ENCODE results near the gene ABHD2.
A peak's percentile ranks its signal among the peaks of the same experiment; 100 is the strongest.
"Not testable (repeated sequence)": the region's sequence is repeated elsewhere in the genome, so short reads cannot be mapped to it uniquely, and the experiment has no call there.

Gene ABHD2

DNA sequence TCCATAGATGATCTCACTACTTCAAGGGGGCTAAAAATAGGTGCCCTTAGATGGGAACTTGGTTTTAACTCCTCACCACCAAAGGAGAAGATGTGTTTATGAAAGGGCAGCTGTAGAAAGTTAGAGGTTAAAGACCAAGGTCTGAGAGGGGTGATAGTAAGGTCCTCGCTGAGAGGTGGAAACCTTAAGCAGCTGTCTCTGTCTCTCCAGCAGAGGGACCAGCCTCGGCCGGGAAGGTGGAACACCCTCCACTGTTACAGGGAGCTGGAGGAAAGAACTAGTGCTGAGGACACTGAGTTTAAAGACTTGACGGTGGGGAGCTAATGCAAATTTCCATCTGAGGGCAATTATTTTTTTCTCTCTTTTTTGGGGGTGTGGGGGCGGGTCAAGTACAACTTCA is 142.0 kb downstream of the ABHD2 start:
- no peak for DNase-seq (ENCODE audit: low read depth)
- TF ChIP-seq, protein P1, sequence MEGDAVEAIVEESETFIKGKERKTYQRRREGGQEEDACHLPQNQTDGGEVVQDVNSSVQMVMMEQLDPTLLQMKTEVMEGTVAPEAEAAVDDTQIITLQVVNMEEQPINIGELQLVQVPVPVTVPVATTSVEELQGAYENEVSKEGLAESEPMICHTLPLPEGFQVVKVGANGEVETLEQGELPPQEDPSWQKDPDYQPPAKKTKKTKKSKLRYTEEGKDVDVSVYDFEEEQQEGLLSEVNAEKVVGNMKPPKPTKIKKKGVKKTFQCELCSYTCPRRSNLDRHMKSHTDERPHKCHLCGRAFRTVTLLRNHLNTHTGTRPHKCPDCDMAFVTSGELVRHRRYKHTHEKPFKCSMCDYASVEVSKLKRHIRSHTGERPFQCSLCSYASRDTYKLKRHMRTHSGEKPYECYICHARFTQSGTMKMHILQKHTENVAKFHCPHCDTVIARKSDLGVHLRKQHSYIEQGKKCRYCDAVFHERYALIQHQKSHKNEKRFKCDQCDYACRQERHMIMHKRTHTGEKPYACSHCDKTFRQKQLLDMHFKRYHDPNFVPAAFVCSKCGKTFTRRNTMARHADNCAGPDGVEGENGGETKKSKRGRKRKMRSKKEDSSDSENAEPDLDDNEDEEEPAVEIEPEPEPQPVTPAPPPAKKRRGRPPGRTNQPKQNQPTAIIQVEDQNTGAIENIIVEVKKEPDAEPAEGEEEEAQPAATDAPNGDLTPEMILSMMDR (IDR thresholded peaks at IDR 0.05; ENCODE audit: insufficient read depth, low read depth, low read length, missing control alignments): no peak
- H3K4me3 ChIP-seq (ENCODE audit: low read length): no peak overlapping the region

DNA sequence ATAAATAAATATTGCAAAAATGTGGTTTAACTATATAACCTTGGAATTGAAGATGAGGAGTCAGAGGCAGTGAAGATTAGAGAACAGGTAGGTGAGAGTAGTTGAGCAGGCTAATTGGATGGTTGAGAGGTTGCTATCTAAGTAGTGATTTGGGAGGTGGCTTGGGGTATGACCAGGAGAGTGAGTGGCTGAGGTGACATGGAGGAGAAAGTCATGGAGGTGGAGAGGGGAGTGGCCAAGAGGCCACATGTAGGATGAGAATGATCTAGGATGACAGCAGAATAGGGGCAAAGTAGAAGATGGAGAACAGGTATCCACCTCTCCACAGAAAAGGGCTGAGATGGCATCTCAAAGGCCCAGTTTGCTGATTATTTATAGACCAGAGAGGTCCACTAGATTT is 143.6 kb downstream of the ABHD2 start:
- no peak for DNase-seq (ENCODE audit: low read depth)
- H3K4me3 ChIP-seq (ENCODE audit: low read length): no peak overlapping the region
- TF ChIP-seq, protein P1 (IDR thresholded peaks at IDR 0.05; ENCODE audit: insufficient read depth, low read depth, low read length, missing control alignments): no peak

DNA sequence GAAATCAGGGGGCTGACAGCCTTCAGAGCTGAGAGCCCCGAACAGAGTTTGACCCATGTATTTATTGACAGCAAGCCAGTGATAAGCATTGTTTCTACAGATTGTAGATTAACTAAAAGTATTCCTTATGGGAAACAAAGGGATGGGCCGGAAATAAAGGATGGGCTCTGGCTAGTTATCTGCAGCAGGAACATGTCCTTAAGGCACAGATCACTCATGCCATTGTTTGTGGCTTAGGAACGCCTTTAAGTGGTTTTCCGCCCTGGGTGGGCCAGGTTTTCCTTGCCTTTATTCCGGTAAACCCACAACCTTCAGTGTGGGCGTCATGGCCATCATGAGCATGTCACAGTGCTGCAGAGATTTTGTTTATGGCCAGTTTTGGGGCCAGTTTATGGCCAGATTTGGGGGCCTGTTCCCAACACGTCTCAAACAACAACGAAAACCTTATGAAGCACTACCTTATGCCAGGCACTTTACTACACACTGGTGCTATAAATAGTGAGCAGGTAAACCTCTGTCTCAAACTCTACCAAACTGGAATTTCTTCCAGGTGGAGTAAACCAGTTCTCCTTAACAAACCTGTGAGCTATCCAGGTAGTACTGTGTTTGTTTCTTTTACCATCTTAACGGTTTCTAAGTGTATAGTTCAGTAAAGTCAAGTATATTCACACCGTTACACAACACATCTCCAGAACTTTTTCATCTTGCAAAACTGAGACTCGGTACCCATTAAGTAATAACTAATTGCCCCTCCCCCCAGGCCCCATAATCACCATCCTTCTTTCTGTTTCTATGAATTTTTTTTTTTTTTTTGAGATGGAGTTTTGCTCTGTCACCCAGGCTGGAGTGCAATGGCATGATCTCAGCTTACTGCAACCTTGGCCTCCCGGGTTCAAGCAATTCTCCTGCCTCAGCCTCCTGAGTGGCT is 151.9 kb downstream of the ABHD2 start:
- peak; percentile 9 for DNase-seq (ENCODE audit: low read depth)
- not testable (repeated sequence) for H3K4me3 ChIP-seq (ENCODE audit: low read length)

DNA sequence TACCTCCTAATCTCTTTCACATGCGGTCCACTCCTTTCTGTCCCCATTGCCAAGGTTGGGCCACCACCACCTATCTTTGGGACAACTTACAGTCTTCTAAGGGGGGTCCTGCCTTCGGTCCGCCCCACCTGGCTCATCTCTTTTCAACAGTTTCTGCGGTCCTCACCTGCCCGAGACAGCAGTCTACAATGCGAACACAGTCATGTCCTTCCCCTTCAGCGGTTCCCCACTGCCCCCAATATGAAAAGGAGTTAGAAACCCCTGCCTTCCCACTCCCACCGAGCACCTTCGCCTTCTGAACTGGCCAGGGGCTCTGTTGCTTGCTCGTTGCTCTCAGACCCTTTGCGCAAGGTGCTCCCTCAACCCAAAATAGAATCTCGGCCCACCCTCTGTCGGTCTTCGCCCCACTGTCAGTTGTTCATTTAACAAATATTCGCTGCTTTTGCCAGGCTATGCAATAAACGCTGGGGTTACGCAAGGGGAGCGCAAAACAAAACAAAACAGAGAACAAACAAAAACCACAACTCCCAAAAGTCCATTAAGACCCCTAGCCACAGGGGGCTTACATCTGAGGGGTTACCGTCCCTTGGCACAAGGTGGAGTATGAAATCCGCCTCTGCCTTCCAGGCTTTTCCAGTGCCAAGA is 154.9 kb downstream of the ABHD2 start:
- TF ChIP-seq, protein P1 (IDR thresholded peaks at IDR 0.05; ENCODE audit: insufficient read depth, low read depth, low read length, missing control alignments): no peak
- H3K4me3 ChIP-seq (ENCODE audit: low read length): peak overlapping the region; percentile 94
- no peak for DNase-seq (ENCODE audit: low read depth)

DNA sequence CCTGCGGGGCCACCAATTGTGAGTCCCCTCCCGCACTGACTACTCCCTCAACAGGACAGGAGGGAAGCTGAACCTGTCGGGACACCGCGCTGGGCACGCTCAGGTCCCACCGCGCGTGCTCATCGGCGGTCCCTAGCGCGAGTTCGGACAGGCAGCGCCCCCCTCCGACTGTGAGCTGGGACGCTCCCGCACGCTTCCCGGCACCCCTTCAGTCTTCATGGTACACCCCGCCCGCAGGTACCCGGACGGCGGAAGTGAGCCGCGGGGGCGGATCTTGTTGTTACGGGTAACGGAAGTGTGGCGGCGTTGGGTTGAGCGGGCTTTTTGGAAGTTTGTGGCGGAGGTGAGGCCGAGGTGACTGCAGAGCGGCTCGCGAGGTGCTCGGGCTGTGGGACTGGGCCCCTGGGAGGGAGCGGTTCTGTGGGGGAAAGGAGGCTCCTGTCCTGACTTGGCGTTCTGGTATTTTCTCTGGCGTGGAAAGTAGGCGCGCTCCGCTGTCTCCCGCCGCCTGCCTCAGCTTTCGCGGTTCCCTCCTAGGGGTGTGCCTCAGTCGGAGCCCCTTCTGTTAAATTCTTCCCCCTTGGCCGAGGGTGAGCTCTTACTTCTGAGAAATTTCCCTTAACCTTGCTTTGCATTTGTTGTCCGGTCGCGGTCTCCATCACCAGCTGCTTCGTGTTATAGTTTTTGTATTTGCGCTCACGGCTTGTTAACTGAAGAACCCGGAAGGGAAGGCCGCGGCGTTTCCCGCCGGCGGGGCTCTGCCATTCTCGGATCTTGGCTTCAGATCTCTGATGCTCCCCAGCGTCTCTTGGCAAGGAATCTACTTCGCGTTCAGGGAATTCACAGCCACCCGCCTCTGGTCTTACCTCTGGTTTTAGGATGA is 155.7 kb downstream of the ABHD2 start, which contains the start of gene FANCI:
FANCI (plus strand) TSS at position 289 of the 883 bp plus-strand sequence. CDS start 3,669 bp downstream, outside the sequence.
- H3K4me3 ChIP-seq (ENCODE audit: low read length): peak within 1 kb of the TSS; percentile 94

DNA sequence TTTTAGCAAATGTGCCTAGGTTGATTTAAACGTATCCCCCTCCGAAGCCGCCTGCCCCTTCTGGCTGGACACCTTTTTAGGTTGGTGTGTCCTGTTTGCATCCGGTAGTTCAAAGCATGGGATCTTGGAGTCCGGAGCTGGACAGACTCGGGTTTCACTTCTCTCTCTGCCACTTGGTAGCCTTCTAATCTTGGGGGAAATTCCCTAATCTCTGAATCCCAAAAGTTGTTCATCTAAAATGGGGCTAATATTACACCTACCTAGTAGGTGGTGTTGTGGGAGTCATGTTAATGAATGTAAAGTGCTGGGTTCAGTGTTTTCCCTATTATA is 156.3 kb downstream of the ABHD2 start:
- H3K4me3 ChIP-seq (ENCODE audit: low read length): peak overlapping the region; percentile 94
- DNase-seq (ENCODE audit: low read depth): no peak
- TF ChIP-seq, protein P1 (IDR thresholded peaks at IDR 0.05; ENCODE audit: insufficient read depth, low read depth, low read length, missing control alignments): no peak

More for the DNA sequence above, 155.7 kb downstream of the ABHD2 start, which contains the start of gene FANCI:
- peak; percentile 97 for DNase-seq (ENCODE audit: low read depth)
- TF ChIP-seq, protein P1 (IDR thresholded peaks at IDR 0.05; ENCODE audit: insufficient read depth, low read depth, low read length, missing control alignments): peak; percentile 32

DNA sequence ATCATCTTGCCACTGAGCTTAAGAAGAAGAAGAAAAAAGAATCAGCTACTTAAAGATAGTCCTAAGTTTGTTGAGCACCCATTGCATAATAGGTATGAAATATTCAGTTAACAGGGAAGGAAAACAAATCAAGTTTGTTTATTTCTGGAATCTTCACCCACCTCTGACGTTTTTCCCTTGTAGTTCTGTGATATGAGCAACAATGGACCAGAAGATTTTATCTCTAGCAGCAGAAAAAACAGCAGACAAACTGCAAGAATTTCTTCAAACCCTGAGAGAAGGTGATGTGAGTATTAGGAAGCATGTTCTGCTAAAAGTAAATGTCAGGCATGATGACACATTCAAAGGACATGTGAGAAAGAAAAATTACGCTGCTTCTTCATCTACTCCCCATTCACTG is 159.2 kb downstream of the ABHD2 start:
- TF ChIP-seq, protein P1 (IDR thresholded peaks at IDR 0.05; ENCODE audit: insufficient read depth, low read depth, low read length, missing control alignments): no peak
- H3K4me3 ChIP-seq (ENCODE audit: low read length): no peak overlapping the region
- DNase-seq (ENCODE audit: low read depth): no peak
